ENCODE data around the gene ASB2. TPM values are rescaled to one million over a fixed set of nuclear protein-coding genes. Genes with fewer than 3 reads are reported as not detected.

ASB2 gene
- total RNA-seq, 4 donors from 2014 or later, result 0.60 to 2.1 (median 1.8) TPM; not detected in 1

DNA sequence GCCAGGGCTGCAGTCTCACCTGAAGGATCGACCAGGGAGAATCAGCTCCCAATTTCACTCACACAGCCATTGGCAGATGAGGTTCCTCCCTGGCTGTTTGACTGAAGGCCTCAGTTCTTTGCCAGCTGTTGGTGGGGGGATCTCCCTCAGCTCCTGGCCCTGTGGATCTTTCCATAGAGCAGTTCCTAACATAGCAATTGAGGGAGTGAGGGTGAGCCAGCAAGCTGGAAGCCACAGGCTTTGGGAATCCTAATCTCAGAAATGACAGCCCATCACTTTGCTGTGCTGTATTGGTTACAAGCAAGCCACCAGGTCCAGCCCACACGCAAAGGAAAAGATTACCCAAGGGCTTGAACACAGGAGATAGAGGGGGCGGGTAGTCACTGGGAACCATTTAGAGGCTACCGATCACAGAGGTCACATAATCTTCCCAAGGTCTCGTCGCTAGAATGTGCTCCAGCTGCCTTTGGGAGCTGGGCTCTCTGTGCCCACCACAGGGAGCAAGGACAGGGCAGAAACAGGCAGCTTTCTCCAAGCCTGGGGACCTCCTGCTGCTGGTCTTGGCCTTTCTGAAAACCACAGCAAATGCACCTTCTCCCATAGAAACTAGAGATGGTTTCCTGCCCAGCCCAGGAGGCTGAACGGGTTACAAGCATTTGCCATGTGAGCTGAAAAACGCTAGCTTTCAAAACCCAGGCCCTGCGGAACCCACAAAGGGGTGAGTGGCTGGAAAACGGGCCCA, 45.2 kb upstream of the ASB2 start:
- WGBS, 2 donors, result 64 to 65% methylated on average over 10 of the region's 10 CpGs
- Histone ChIP-seq H3K9me3 (no peaks in the 10 kb centered on the region), H3K4me3 (no peak overlapping the region), H3K27me3 (no peaks in the 10 kb centered on the region), H3K36me3 (no peaks in the 10 kb centered on the region), H3K4me1 (peaks cover 0 to 4% (median 0%) of the 10 kb centered on the region in 4 donors), H3K27ac (no peak overlapping the region)
- TF ChIP-seq POLR2A (IDR thresholded peaks at IDR 0.05) (no peak), EP300 (IDR thresholded peaks at IDR 0.05) (no peak)
- TF ChIP-seq, protein P1, sequence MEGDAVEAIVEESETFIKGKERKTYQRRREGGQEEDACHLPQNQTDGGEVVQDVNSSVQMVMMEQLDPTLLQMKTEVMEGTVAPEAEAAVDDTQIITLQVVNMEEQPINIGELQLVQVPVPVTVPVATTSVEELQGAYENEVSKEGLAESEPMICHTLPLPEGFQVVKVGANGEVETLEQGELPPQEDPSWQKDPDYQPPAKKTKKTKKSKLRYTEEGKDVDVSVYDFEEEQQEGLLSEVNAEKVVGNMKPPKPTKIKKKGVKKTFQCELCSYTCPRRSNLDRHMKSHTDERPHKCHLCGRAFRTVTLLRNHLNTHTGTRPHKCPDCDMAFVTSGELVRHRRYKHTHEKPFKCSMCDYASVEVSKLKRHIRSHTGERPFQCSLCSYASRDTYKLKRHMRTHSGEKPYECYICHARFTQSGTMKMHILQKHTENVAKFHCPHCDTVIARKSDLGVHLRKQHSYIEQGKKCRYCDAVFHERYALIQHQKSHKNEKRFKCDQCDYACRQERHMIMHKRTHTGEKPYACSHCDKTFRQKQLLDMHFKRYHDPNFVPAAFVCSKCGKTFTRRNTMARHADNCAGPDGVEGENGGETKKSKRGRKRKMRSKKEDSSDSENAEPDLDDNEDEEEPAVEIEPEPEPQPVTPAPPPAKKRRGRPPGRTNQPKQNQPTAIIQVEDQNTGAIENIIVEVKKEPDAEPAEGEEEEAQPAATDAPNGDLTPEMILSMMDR (IDR thresholded peaks at IDR 0.05), result no peak
- no peak for DNase-seq (ENCODE audit: low spot score in 2 of 2)

DNA sequence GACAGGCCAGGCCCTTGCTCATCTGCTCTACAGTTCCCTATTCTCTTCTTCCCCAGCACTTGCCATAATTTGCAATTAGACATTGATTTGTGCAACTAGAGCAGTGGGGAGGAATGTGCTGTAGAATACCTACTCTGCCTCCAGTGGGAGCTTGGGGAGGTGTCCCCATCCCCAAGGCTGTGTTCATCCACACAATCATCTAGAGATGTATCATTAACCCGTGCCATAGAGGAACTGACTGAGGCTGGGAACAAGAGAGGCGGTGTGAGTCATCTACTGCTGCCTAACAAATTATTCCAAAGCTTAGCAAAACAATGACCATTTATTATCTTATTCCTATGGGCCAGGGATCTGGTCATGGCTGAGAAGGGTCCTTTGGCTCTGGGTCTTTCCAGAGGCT, 44.6 kb upstream of the ASB2 start:
- Histone ChIP-seq H3K4me3 (no peak overlapping the region), H3K9me3 (no peaks in the 10 kb centered on the region), H3K27me3 (no peaks in the 10 kb centered on the region), H3K27ac (no peak overlapping the region), H3K4me1 (no peaks in the 10 kb centered on the region), H3K36me3 (no peaks in the 10 kb centered on the region)
- DNase-seq (ENCODE audit: low spot score in 2 of 2), result no peak
- TF ChIP-seq EP300 (IDR thresholded peaks at IDR 0.05) (no peak), POLR2A (IDR thresholded peaks at IDR 0.05) (no peak)
- TF ChIP-seq, protein P1 (IDR thresholded peaks at IDR 0.05), result no peak
- WGBS, 2 donors, result 55 to 69% methylated on average over 2 of the region's 2 CpGs

DNA sequence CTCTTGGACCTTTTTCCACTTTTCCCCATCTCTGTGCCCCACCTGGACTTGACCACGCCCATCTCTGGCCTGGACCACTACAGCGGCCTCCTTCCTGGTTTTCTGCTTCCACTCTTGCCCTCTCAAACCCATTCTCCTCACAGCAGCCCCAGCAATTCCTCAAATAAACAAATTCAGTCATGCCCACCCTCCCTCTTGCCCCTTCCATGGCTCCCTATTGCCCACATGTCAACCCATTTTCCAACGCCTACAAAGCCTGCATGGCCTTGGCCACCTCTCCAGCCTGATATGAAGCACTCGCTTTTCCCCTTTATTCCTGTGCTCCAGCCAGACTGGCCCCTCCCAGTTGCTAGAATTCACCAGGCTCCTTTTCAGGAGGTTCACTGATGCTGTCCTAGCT, 43.9 kb upstream of the ASB2 start:
- H3K4me1 ChIP-seq, result no peaks in the 10 kb centered on the region
- no peak for TF ChIP-seq POLR2A (IDR thresholded peaks at IDR 0.05)
- TF ChIP-seq, protein P1 (IDR thresholded peaks at IDR 0.05), result no peak
- H3K36me3 ChIP-seq, result no peaks in the 10 kb centered on the region
- no peak overlapping the region for H3K27ac ChIP-seq
- no peaks in the 10 kb centered on the region for H3K9me3 ChIP-seq
- H3K4me3 ChIP-seq, result no peak overlapping the region
- H3K27me3 ChIP-seq, result no peaks in the 10 kb centered on the region
- DNase-seq (ENCODE audit: low spot score in 2 of 2), result no peak
- WGBS, 2 donors, result 84 to 87% methylated on average over 4 of the region's 4 CpGs

DNA sequence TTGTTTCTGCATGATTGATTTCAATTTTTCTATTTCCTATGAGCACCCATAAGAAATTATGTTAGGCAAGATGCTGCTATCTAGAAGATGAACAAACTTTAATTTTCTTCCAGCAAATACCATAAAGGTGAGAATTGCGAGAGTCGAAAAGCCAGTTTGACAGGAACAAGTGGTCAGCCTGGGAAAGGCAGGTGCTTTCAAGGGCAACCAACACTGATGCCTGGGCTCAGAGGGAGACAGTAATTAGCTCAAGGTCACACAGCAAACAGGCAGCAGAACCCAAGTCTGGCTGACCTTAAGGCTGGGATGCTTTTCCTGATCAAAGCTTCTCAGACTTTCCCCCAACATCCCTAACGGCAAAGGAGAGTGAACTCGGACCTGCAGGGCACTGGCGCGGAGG, 43.0 kb upstream of the ASB2 start:
- no peak overlapping the region for H3K4me3 ChIP-seq
- H3K27ac ChIP-seq, result no peak overlapping the region
- no peaks in the 10 kb centered on the region for H3K4me1 ChIP-seq
- no peaks in the 10 kb centered on the region for H3K9me3 ChIP-seq
- DNase-seq (ENCODE audit: low spot score in 2 of 2), result no peak
- TF ChIP-seq, protein P1 (IDR thresholded peaks at IDR 0.05), result no peak
- TF ChIP-seq EP300 (IDR thresholded peaks at IDR 0.05), result no peak
- no peak for TF ChIP-seq POLR2A (IDR thresholded peaks at IDR 0.05)
- 68 to 75% methylated on average over 6 of the region's 6 CpGs for WGBS, 2 donors
- no peaks in the 10 kb centered on the region for H3K27me3 ChIP-seq
- H3K36me3 ChIP-seq, result no peaks in the 10 kb centered on the region

DNA sequence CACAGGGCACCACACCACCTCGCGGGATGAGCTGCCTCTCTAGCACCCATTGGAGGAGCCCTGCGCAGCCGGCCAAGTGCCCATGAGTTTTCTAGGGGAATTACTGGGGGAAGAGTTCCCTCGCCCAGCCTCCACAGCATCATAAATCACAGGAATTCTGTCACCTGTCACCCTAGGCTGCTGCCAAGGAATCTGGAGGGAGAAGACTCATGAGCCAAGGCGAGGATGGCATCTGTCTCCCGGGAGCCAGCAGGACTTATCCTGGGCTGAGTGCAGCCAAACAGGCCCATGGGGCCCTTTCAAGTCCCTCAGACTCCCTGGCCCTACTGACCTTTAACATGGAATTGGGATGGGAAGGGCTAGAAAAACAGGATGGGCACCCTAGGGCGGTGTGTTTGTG, 41.9 kb upstream of the ASB2 start:
- no peak overlapping the region for H3K4me3 ChIP-seq
- no peaks in the 10 kb centered on the region for H3K4me1 ChIP-seq
- TF ChIP-seq POLR2A (IDR thresholded peaks at IDR 0.05) (no peak), EP300 (IDR thresholded peaks at IDR 0.05) (no peak)
- TF ChIP-seq, protein P1 (IDR thresholded peaks at IDR 0.05), result no peak
- no peak for DNase-seq (ENCODE audit: low spot score in 2 of 2)
- H3K27me3 ChIP-seq, result no peaks in the 10 kb centered on the region
- no peaks in the 10 kb centered on the region for H3K9me3 ChIP-seq
- no peaks in the 10 kb centered on the region for H3K36me3 ChIP-seq
- no peak overlapping the region for H3K27ac ChIP-seq
- WGBS, 2 donors, result 76 to 78% methylated on average over 7 to 8 of the region's 8 CpGs
